ENCODE measurements around the gene CGB3.
"Not testable (repeated sequence)": the region's sequence is repeated elsewhere in the genome, so short reads cannot be mapped to it uniquely, and the experiment has no call there.

CGB3 gene

GRCh38 chr19:49024233-49024632 is at the start of gene CGB3:
TSS of gene CGB3 (minus strand) at chr19:49024333. CDS start at chr19:49023971, 362 bp downstream.
- DNase-seq = not testable (repeated sequence)

GRCh38 chr19:49071860-49072547 is 47.9 kb upstream of the CGB3 start:
- no peak for DNase-seq

GRCh38 chr19:49070416-49070815 is 46.3 kb upstream of the CGB3 start:
- no peak for DNase-seq

- DNase-seq = no peak
Observed at GRCh38 chr19:49069026-49069425, 44.9 kb upstream of the CGB3 start.

- no peak for DNase-seq
Observed at GRCh38 chr19:49067554-49067953, 43.4 kb upstream of the CGB3 start.

GRCh38 chr19:49065905-49066512 is 41.9 kb upstream of the CGB3 start:
- DNase-seq = no peak

GRCh38 chr19:49064768-49065611 is 40.9 kb upstream of the CGB3 start, which contains the start of gene NTF4:
TSS of gene NTF4 (minus strand) at chr19:49064818. CDS start at chr19:49061997, 2,821 bp downstream.
- DNase-seq = no peak

- DNase-seq = no peak
Observed at GRCh38 chr19:49064029-49064629, 40.0 kb upstream of the CGB3 start.

GRCh38 chr19:49061445-49061844 is 37.3 kb upstream of the CGB3 start:
- no peak for DNase-seq

- DNase-seq = no peak
Observed at GRCh38 chr19:49061000-49061399, 36.9 kb upstream of the CGB3 start.

- no peak for DNase-seq
Observed at GRCh38 chr19:49059053-49059452, 34.9 kb upstream of the CGB3 start.

- no peak for DNase-seq
Observed at GRCh38 chr19:49058562-49058961, 34.4 kb upstream of the CGB3 start.

GRCh38 chr19:49057636-49058234 is 33.6 kb upstream of the CGB3 start, which contains the start of gene CGB7:
TSS of gene CGB7 (minus strand) at chr19:49057749. CDS start at chr19:49055375, 2,374 bp downstream.
- DNase-seq = no peak

GRCh38 chr19:49056902-49057596 is 32.9 kb upstream of the CGB3 start:
- not testable (repeated sequence) for DNase-seq

- no peak for DNase-seq
Observed at GRCh38 chr19:49056101-49056901, 32.2 kb upstream of the CGB3 start.

- not testable (repeated sequence) for DNase-seq
Observed at GRCh38 chr19:49050376-49051033, 26.4 kb upstream of the CGB3 start.

GRCh38 chr19:49049834-49050233 is 25.7 kb upstream of the CGB3 start:
- DNase-seq = not testable (repeated sequence)

- not testable (repeated sequence) for DNase-seq
Observed at GRCh38 chr19:49049011-49049410, 24.9 kb upstream of the CGB3 start, which contains the start of gene CGB8. TSS of gene CGB8 (minus strand) at chr19:49049111. CDS start at chr19:49048739, 372 bp downstream.

- DNase-seq = not testable (repeated sequence)
Observed at GRCh38 chr19:49043548-49043947, 19.4 kb upstream of the CGB3 start, which contains the start of gene CGB5. TSS of gene CGB5 (plus strand) at chr19:49043848. CDS start at chr19:49044210, 362 bp downstream.

- not testable (repeated sequence) for DNase-seq
Observed at GRCh38 chr19:49042666-49043065, 18.5 kb upstream of the CGB3 start.

Measured in right forelimb (tissue), 1 donor.